ENCODE results near the gene SLC1A1. TPM values are rescaled to one million over a fixed set of nuclear protein-coding genes. Genes with fewer than 3 reads are reported as not detected.

The SLC1A1 gene
- total RNA-seq, 4 donors from 2014 or later = 1.1 to 2.3 (median 1.8) TPM

GRCh38 chr9:4496497-4496896 is 6.2 kb downstream of the SLC1A1 start:
- Histone ChIP-seq H3K9me3 (no peaks in the 10 kb centered on the region), H3K4me3 (no peak overlapping the region), H3K27ac (no peak overlapping the region), H3K4me1 (peaks cover 0 to 5% (median 2%) of the 10 kb centered on the region in 3 donors), H3K36me3 (no peaks in the 10 kb centered on the region), H3K27me3 (no peaks in the 10 kb centered on the region)
- 93% methylated on average over 2 of the region's 2 CpGs; no CpG with 5 or more reads in 1 of the 2 donors for WGBS, 2 donors (ENCODE audit: low coverage in 1 of 2)
- ATAC-seq = no peak
- TF ChIP-seq POLR2AphosphoS5 (IDR thresholded peaks at IDR 0.05) (no peak), POLR2A (IDR thresholded peaks at IDR 0.05) (no peak), EP300 (IDR thresholded peaks at IDR 0.05) (no peak), CTCF (IDR thresholded peaks at IDR 0.05) (no peak)

- Histone ChIP-seq H3K36me3 (no peaks in the 10 kb centered on the region), H3K27me3 (no peaks in the 10 kb centered on the region), H3K4me3 (no peak overlapping the region), H3K9me3 (no peaks in the 10 kb centered on the region), H3K4me1 (no peaks in the 10 kb centered on the region), H3K27ac (no peak overlapping the region)
- no peak for ATAC-seq
- 0 to 43% methylated on average over 1 of the region's 1 CpG for WGBS, 2 donors (ENCODE audit: low coverage in 1 of 2)
- TF ChIP-seq POLR2AphosphoS5 (IDR thresholded peaks at IDR 0.05) = no peak
- TF ChIP-seq EP300 (IDR thresholded peaks at IDR 0.05) = no peak
- TF ChIP-seq CTCF (IDR thresholded peaks at IDR 0.05) = no peak
- no peak for TF ChIP-seq POLR2A (IDR thresholded peaks at IDR 0.05)
Measured at GRCh38 chr9:4497395-4497794, 7.1 kb downstream of the SLC1A1 start.

DNA sequence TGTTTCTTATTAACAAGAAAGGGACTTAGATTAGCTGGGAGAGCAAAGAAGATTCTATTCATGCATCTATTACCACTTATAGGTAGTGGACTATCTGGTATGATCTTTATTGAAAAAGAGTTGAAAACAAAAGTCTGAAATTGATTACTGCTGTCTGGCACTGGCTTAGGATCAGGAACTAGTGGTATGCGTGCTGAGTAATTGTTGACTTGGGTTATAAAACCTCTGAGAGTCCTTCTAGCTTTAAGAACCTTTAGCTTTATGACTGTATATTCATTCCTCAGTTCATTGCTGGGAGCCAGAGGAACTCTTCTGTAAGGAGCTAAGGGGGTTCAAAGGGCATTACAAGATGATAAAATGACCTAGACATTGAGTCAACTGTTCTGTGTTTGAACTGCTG is 7.6 kb downstream of the SLC1A1 start:
- Histone ChIP-seq H3K4me1 (no peaks in the 10 kb centered on the region), H3K27ac (no peak overlapping the region), H3K4me3 (no peak overlapping the region), H3K27me3 (no peaks in the 10 kb centered on the region), H3K36me3 (no peaks in the 10 kb centered on the region), H3K9me3 (no peaks in the 10 kb centered on the region)
- TF ChIP-seq POLR2AphosphoS5 (IDR thresholded peaks at IDR 0.05) = no peak
- no peak for TF ChIP-seq CTCF (IDR thresholded peaks at IDR 0.05)
- no peak for TF ChIP-seq POLR2A (IDR thresholded peaks at IDR 0.05)
- TF ChIP-seq EP300 (IDR thresholded peaks at IDR 0.05) = no peak
- ATAC-seq = no peak
- 50 to 75% methylated on average over 1 of the region's 1 CpG for WGBS, 2 donors (ENCODE audit: low coverage in 1 of 2)

DNA sequence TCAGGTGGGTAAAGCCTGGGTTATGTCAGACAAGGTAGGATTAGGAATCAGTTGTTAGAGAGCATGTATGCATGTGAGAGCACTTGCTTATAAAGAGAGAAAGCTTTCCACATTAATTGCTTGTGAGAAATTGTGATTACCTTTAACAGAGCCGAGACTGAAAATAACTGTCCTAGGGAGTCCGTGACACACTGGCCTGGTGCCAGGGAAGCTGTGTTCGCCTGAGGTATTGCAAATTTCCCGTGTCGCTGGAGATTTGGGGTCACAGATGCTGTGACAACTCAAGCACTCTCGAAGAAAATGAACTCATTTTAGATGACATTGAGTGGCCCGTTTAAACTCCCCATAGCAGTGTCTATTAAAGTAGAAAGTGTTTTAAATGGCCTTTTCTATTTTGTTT is 9.6 kb downstream of the SLC1A1 start:
- no peak overlapping the region for H3K27ac ChIP-seq

More for the DNA sequence above, 9.6 kb downstream of the SLC1A1 start:
- H3K4me3 ChIP-seq = no peak overlapping the region
- H3K27me3 ChIP-seq = no peaks in the 10 kb centered on the region
- no peaks in the 10 kb centered on the region for H3K36me3 ChIP-seq
- ATAC-seq = no peak
- WGBS, 2 donors (ENCODE audit: low coverage in 1 of 2) = 38 to 76% methylated on average over 7 of the region's 7 CpGs
- TF ChIP-seq POLR2A (IDR thresholded peaks at IDR 0.05) (no peak), POLR2AphosphoS5 (IDR thresholded peaks at IDR 0.05) (no peak), EP300 (IDR thresholded peaks at IDR 0.05) (no peak), CTCF (IDR thresholded peaks at IDR 0.05) (no peak)
- no peaks in the 10 kb centered on the region for H3K9me3 ChIP-seq
- H3K4me1 ChIP-seq = no peaks in the 10 kb centered on the region

Data from gastroesophageal sphincter (tissue), 4 donors.